ENCODE measurements around the gene RASGRP2. TPM values are rescaled to one million over a fixed set of nuclear protein-coding genes. Genes with fewer than 3 reads are reported as not detected.

Gene RASGRP2
- total RNA-seq, 1 donor from 2014 or later: 11.7 TPM

GRCh38 chr11:64765291-64765850 lies 21.4 kb upstream of the RASGRP2 start:
- Mint-ChIP-seq H3K27ac (peak overlapping the region; percentile 84), H3K27me3 (no peaks in the 10 kb centered on the region), H3K9me3 (no peaks in the 10 kb centered on the region), H3K4me1 (ENCODE audit: unreplicated experiment) (peaks cover 43% of the 10 kb centered on the region), H3K36me3 (peaks cover 38% of the 10 kb centered on the region), H3K4me3 (peak overlapping the region; percentile 44)
- peak; percentile 63 for TF ChIP-seq CTCF (conservative IDR thresholded peaks at IDR 0.05)
- DNase-seq (ENCODE audit: extremely low spot score, unreplicated experiment): no peak

GRCh38 chr11:64764753-64765152 lies 20.8 kb upstream of the RASGRP2 start:
- Mint-ChIP-seq H3K9me3 (no peaks in the 10 kb centered on the region), H3K27ac (peak overlapping the region; percentile 84), H3K4me1 (ENCODE audit: unreplicated experiment) (peaks cover 48% of the 10 kb centered on the region), H3K4me3 (peak overlapping the region; percentile 44), H3K36me3 (peaks cover 35% of the 10 kb centered on the region), H3K27me3 (no peaks in the 10 kb centered on the region)
- TF ChIP-seq CTCF (conservative IDR thresholded peaks at IDR 0.05): no peak
- no peak for DNase-seq (ENCODE audit: extremely low spot score, unreplicated experiment)

- peaks cover 30% of the 10 kb centered on the region for H3K36me3 Mint-ChIP-seq
- peak overlapping the region; percentile 44 for H3K4me3 Mint-ChIP-seq
- no peaks in the 10 kb centered on the region for H3K9me3 Mint-ChIP-seq
- no peak for DNase-seq (ENCODE audit: extremely low spot score, unreplicated experiment)
- TF ChIP-seq CTCF (conservative IDR thresholded peaks at IDR 0.05): no peak
- peak overlapping the region; percentile 84 for H3K27ac Mint-ChIP-seq
- peaks cover 47% of the 10 kb centered on the region for H3K4me1 Mint-ChIP-seq (ENCODE audit: unreplicated experiment)
- H3K27me3 Mint-ChIP-seq: no peaks in the 10 kb centered on the region
These were observed 20.2 kb upstream of the RASGRP2 start for GRCh38 chr11:64764040-64764611.

- Mint-ChIP-seq H3K27ac (peak overlapping the region; percentile 84), H3K27me3 (no peaks in the 10 kb centered on the region), H3K4me3 (peak overlapping the region; percentile 46), H3K9me3 (no peaks in the 10 kb centered on the region), H3K36me3 (peaks cover 29% of the 10 kb centered on the region), H3K4me1 (ENCODE audit: unreplicated experiment) (peaks cover 46% of the 10 kb centered on the region)
- TF ChIP-seq CTCF (conservative IDR thresholded peaks at IDR 0.05): no peak
- no peak for DNase-seq (ENCODE audit: extremely low spot score, unreplicated experiment)
These were observed 19.6 kb upstream of the RASGRP2 start for GRCh38 chr11:64763526-64764039.

GRCh38 chr11:64762674-64763525 lies 19.0 kb upstream of the RASGRP2 start:
- H3K9me3 Mint-ChIP-seq: no peaks in the 10 kb centered on the region
- peak overlapping the region; percentile 84 for H3K27ac Mint-ChIP-seq
- DNase-seq (ENCODE audit: extremely low spot score, unreplicated experiment): no peak
- H3K36me3 Mint-ChIP-seq: peaks cover 23% of the 10 kb centered on the region
- peaks cover 46% of the 10 kb centered on the region for H3K4me1 Mint-ChIP-seq (ENCODE audit: unreplicated experiment)
- H3K4me3 Mint-ChIP-seq: peak overlapping the region; percentile 46
- TF ChIP-seq CTCF (conservative IDR thresholded peaks at IDR 0.05): no peak
- H3K27me3 Mint-ChIP-seq: no peaks in the 10 kb centered on the region
